Measurements from ENCODE around the gene MFSD12.

- TF ChIP-seq RAD21 (conservative IDR thresholded peaks at IDR 0.05): no peak
- TF ChIP-seq CTCF (IDR thresholded peaks at IDR 0.05; ENCODE audit: poor library complexity, severe bottlenecking): no peak
- no peak for TF ChIP-seq SMC3 (conservative IDR thresholded peaks at IDR 0.05; ENCODE audit: poor library complexity)
- TF ChIP-seq POLR2AphosphoS5 (IDR thresholded peaks at IDR 0.05): no peak
- TF ChIP-seq TAF1 (IDR thresholded peaks at IDR 0.05; ENCODE audit: low read depth): no peak
- TF ChIP-seq EP300 (conservative IDR thresholded peaks at IDR 0.05; ENCODE audit: poor library complexity, severe bottlenecking): no peak
- TF ChIP-seq EZH2 (IDR thresholded peaks at IDR 0.05; ENCODE audit: borderline replicate concordance, insufficient read depth, low read length, poor library complexity, severe bottlenecking): no peak
- TF ChIP-seq MXI1 (conservative IDR thresholded peaks at IDR 0.05; ENCODE audit: poor library complexity, severe bottlenecking): no peak
Observed at GRCh38 chr19:3570606-3571011, 13.2 kb upstream of the MFSD12 start.
